Keratinocyte (primary cell): ENCODE measurements around the gene PXYLP1. TPM values are rescaled to one million over a fixed set of nuclear protein-coding genes. Genes with fewer than 3 reads are reported as not detected.
A peak's percentile ranks its signal among the peaks of the same experiment; 100 is the strongest.

ENCODE experiments used
- DNase-seq: peaks from one replicate; pipeline ENCODE4 v3.0.0-alpha.2; 2011; ENCODE audit warnings: low read depth, missing footprints, low spot score
- FAIRE-seq: peaks from 2 replicates; lab custom pipeline; 2011; peaks lifted over from hg19 to GRCh38; lab: Jason Lieb, UNC
- H2AFZ ChIP-seq: 2 replicates; pipeline ENCODE4 v1.6.0; 2012; ENCODE audit warnings: low read length, control low read depth, inconsistent platforms; ENCODE audit not compliant: control insufficient read depth
- H3K27ac ChIP-seq: 2 replicates; pipeline ENCODE4 v1.5.1; 2011; ENCODE audit warnings: low read length; ENCODE audit not compliant: control insufficient read depth, insufficient read depth
- H3K27me3 ChIP-seq: 3 replicates; pipeline ENCODE4 v1.6.0; 2011; ENCODE audit warnings: low read length; ENCODE audit not compliant: control insufficient read depth, insufficient read depth; ENCODE audit errors: extremely low read depth
- H3K36me3 ChIP-seq, 2 experiments: 2 replicates in 1 of 2; 3 replicates in 1 of 2; pipeline ENCODE4 v1.5.1; 2011; ENCODE audit warnings: low read length in 2 of 2, mild to moderate bottlenecking in 1 of 2; ENCODE audit not compliant: control insufficient read depth in 2 of 2, insufficient read depth in 2 of 2; ENCODE audit errors: extremely low read depth in 1 of 2
- H3K4me1 ChIP-seq: 3 replicates; pipeline ENCODE4 v1.5.1; 2011; ENCODE audit warnings: low read length; ENCODE audit not compliant: control insufficient read depth, insufficient read depth; ENCODE audit errors: extremely low read depth
- H3K4me2 ChIP-seq: 3 replicates; pipeline ENCODE4 v1.6.0; 2011; ENCODE audit warnings: low read depth, low read length; ENCODE audit not compliant: control insufficient read depth, insufficient read depth; ENCODE audit errors: extremely low read depth
- H3K4me3 ChIP-seq, 3 experiments: fragments of 200-600 bp in 1 of 3; sonication (generic) in 1 of 3; 2 replicates in 2 of 3; 3 replicates in 1 of 3; pipeline ENCODE4 v1.5.1; 2011 to 2016; ENCODE audit warnings: low read length in 3 of 3, mild to moderate bottlenecking in 3 of 3, control low read depth in 2 of 3, inconsistent platforms in 1 of 3, low read depth in 1 of 3, mixed read lengths in 1 of 3, mixed run types in 1 of 3, moderate library complexity in 1 of 3; ENCODE audit not compliant: control insufficient read depth in 2 of 3, insufficient read depth in 2 of 3; ENCODE audit errors: extremely low read depth in 1 of 3
- H3K79me2 ChIP-seq: 2 replicates; pipeline ENCODE4 v1.6.0; 2012; ENCODE audit warnings: low read length; ENCODE audit not compliant: control insufficient read depth, insufficient read depth
- H3K9ac ChIP-seq: 3 replicates; pipeline ENCODE4 v1.6.0; 2011; ENCODE audit warnings: low read length; ENCODE audit not compliant: control insufficient read depth, insufficient read depth; ENCODE audit errors: extremely low read depth
- H3K9me1 ChIP-seq: 3 replicates; pipeline ENCODE4 v1.6.0; 2011; ENCODE audit warnings: low read length; ENCODE audit not compliant: control insufficient read depth, insufficient read depth; ENCODE audit errors: extremely low read depth
- H3K9me3 ChIP-seq: 2 replicates; pipeline ENCODE4 v1.5.1; 2012; ENCODE audit warnings: low read depth, low read length; ENCODE audit not compliant: control insufficient read depth
- H4K20me1 ChIP-seq: 3 replicates; pipeline ENCODE4 v1.6.0; 2011; ENCODE audit warnings: low read length; ENCODE audit not compliant: control insufficient read depth, insufficient read depth; ENCODE audit errors: extremely low read depth
- CTCF ChIP-seq, 3 experiments: IDR thresholded peaks in 1 of 3; conservative IDR thresholded peaks in 1 of 3; optimal IDR thresholded peaks in 1 of 3; 2 replicates in 2 of 3; 3 replicates in 1 of 3; pipeline versions ENCODE3 to v1.5.1; 2011; ENCODE audit warnings: low read length in 3 of 3, mild to moderate bottlenecking in 3 of 3, moderate library complexity in 2 of 3, control low read depth in 1 of 3, inconsistent platforms in 1 of 3; ENCODE audit not compliant: insufficient read depth in 2 of 3; ENCODE audit errors: extremely low read depth in 1 of 3
- EZH2 ChIP-seq: IDR thresholded peaks from one replicate; pipeline ENCODE4 v1.6.1; 2012; ENCODE audit warnings: inconsistent platforms, mild to moderate bottlenecking, low read length, moderate library complexity
- dilution Hi-C: fragments of 300-500 bp; cut with MboI; formaldehyde crosslinking; loops from one replicate; pipeline ENCODE4 v1.7.0; 2020; ENCODE audit warnings: low sequenced_read_pairs; ENCODE audit not compliant: extremely low pct_ligation_motif_present
- polyA plus RNA-seq, 5 experiments: library from polyadenylated mRNA; depleted of rRNA in 3 of 5; stranded (reverse) in 3 of 5; stranded (forward) in 1 of 5; unstranded in 1 of 5; fragments of >200 nt; gene quantifications; 1 replicate in 1 of 5; 2 replicates in 3 of 5; 3 replicates in 1 of 5; pipeline versions ENCODE4 v1.2.1 to v1.2.3, GENCODE V29; 2011 to 2012; ENCODE audit warnings: missing spikeins in 2 of 5, low read depth in 1 of 5, low replicate concordance in 1 of 5

Gene PXYLP1
- polyA plus RNA-seq, 1 donor (not counting 4 experiments of a cell fraction or from before 2014, with no cell fraction given), result 3.0 TPM

GRCh38 chr3:141305436-141305835 is 73.8 kb downstream of the PXYLP1 start:
- FAIRE-seq (no peak), DNase-seq (no peak)
- TF ChIP-seq CTCF (optimal IDR thresholded peaks at IDR 0.05 in 1 of 3, IDR thresholded peaks at IDR 0.05 in 1 of 3, conservative IDR thresholded peaks at IDR 0.05 in 1 of 3; ENCODE audit: extremely low read depth in 1 of 3, insufficient read depth in 2 of 3, low read length in 3 of 3), result peak; percentile 17 to 47 (median 46)
- TF ChIP-seq EZH2, result no peak
- Histone ChIP-seq H2AFZ (no peak overlapping the region), H3K36me3 (no peaks in the 10 kb centered on the region), H3K4me3 (no peak overlapping the region), H3K4me2 (no peak overlapping the region), H3K27me3 (no peaks in the 10 kb centered on the region), H4K20me1 (no peaks in the 10 kb centered on the region), H3K79me2 (no peaks in the 10 kb centered on the region), H3K4me1 (peaks cover 21% of the 10 kb centered on the region), H3K9me1 (no peaks in the 10 kb centered on the region), H3K9me3 (no peaks in the 10 kb centered on the region), H3K9ac (no peak overlapping the region), H3K27ac (no peak overlapping the region)
- dilution Hi-C loops, result no loop called here

- Histone ChIP-seq H3K27ac (no peak overlapping the region), H3K27me3 (no peaks in the 10 kb centered on the region), H2AFZ (no peak overlapping the region), H3K9me1 (no peaks in the 10 kb centered on the region), H3K9ac (no peak overlapping the region), H4K20me1 (no peaks in the 10 kb centered on the region), H3K79me2 (peaks cover 2% of the 10 kb centered on the region), H3K4me2 (no peak overlapping the region), H3K36me3 (no peaks in the 10 kb centered on the region), H3K4me3 (no peak overlapping the region), H3K9me3 (no peaks in the 10 kb centered on the region), H3K4me1 (peaks cover 26% of the 10 kb centered on the region)
- dilution Hi-C loops, result no loop called here
- TF ChIP-seq EZH2, result no peak
- TF ChIP-seq CTCF (optimal IDR thresholded peaks at IDR 0.05 in 1 of 3, IDR thresholded peaks at IDR 0.05 in 1 of 3, conservative IDR thresholded peaks at IDR 0.05 in 1 of 3; ENCODE audit: extremely low read depth in 1 of 3, insufficient read depth in 2 of 3, low read length in 3 of 3), result no peak
- DNase-seq (no peak), FAIRE-seq (no peak)
Observed at GRCh38 chr3:141306276-141306675, 74.7 kb downstream of the PXYLP1 start.
